ENCODE results near the gene TNIP1. TPM values are rescaled to one million over a fixed set of nuclear protein-coding genes. Genes with fewer than 3 reads are reported as not detected.
A peak's percentile ranks its signal among the peaks of the same experiment; 100 is the strongest.

Gene TNIP1
- total and polyA plus RNA-seq, 2 experiments from 2014 or later = 57.0 to 64.6 TPM

GRCh38 chr5:151076616-151077015 lies 4.2 kb downstream of the TNIP1 start:
- Histone ChIP-seq H3K4me3 (no peak overlapping the region), H3K9me2 (replicated peaks; ENCODE audit: insufficient read depth) (no peaks in the 10 kb centered on the region), H3K4me2 (no peak overlapping the region), H3K36me3 (replicated peaks; ENCODE audit: insufficient read depth, low read depth) (no peaks in the 10 kb centered on the region), H3K27me3 (no peaks in the 10 kb centered on the region), H3K27ac (no peak overlapping the region), H3K9me3 (ENCODE audit: low read depth) (no peaks in the 10 kb centered on the region), H3K4me1 (ENCODE audit: insufficient read depth) (peaks cover 8% of the 10 kb centered on the region), H4K20me1 (ENCODE audit: insufficient read depth, poor library complexity, severe bottlenecking) (peaks cover 51% of the 10 kb centered on the region), H2AFZ (no peak overlapping the region), H3K79me2 (peaks cover 87% of the 10 kb centered on the region)
- 92% methylated on average over 6 of the region's 6 CpGs for WGBS (ENCODE audit: low lambda C conversion rate, missing lambda C conversion rate)
- no peak for DNase-seq (ENCODE audit: low spot score)
- no peak for TF ChIP-seq CTCF (IDR thresholded peaks at IDR 0.05; ENCODE audit: poor library complexity)
- TF ChIP-seq EZH2 (IDR thresholded peaks at IDR 0.05; ENCODE audit: borderline replicate concordance) = no peak
- no peak for TF ChIP-seq EZH2phosphoT487 (IDR thresholded peaks at IDR 0.05; ENCODE audit: low read depth, severe bottlenecking, unreplicated experiment)

DNA sequence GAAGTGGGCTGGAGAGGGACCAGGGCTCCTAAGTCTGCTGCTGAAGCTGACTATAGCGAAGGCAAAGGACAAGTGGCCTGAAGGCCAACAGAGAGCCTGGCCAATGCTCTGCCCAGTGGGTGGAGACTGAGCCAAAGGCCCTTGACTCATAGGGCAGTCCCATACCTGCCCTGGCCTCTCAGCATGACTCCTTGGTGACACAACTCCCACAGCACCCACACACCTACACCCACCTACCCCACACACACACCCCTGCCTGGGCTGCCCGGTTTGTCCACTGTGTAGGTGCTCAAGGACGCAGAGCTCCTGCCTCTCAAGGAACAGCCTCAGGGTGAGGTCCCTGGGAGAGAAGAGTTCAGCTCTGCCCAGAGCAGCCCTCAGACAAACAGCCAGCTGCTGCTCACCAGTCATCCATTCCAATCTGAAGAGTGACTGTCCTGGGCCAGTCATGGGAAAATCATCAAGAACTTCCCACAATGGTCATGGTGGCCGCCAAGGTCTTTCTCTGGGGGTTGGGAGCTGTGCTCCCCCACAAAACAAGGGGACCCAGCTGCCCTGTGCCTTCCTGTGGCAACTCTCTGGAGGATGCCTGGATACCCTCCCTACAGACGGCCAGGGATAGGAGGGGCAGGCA lies 5.0 kb downstream of the TNIP1 start:
- peak; percentile 68 for DNase-seq (ENCODE audit: low spot score)
- Histone ChIP-seq H3K4me2 (no peak overlapping the region), H4K20me1 (ENCODE audit: insufficient read depth, poor library complexity, severe bottlenecking) (peaks cover 54% of the 10 kb centered on the region), H3K79me2 (peaks cover 95% of the 10 kb centered on the region), H3K36me3 (replicated peaks; ENCODE audit: insufficient read depth, low read depth) (no peaks in the 10 kb centered on the region), H3K4me3 (no peak overlapping the region), H3K9me3 (ENCODE audit: low read depth) (no peaks in the 10 kb centered on the region), H2AFZ (no peak overlapping the region), H3K4me1 (ENCODE audit: insufficient read depth) (peaks cover 8% of the 10 kb centered on the region), H3K9me2 (replicated peaks; ENCODE audit: insufficient read depth) (no peaks in the 10 kb centered on the region), H3K27ac (peak overlapping the region; percentile 72), H3K27me3 (no peaks in the 10 kb centered on the region)
- WGBS (ENCODE audit: low lambda C conversion rate, missing lambda C conversion rate) = 79% methylated on average over 5 of the region's 5 CpGs
- no peak for TF ChIP-seq EZH2 (IDR thresholded peaks at IDR 0.05; ENCODE audit: borderline replicate concordance)
- TF ChIP-seq CTCF (IDR thresholded peaks at IDR 0.05; ENCODE audit: poor library complexity) = no peak
- no peak for TF ChIP-seq EZH2phosphoT487 (IDR thresholded peaks at IDR 0.05; ENCODE audit: low read depth, severe bottlenecking, unreplicated experiment)

GRCh38 chr5:151074557-151074956 lies 6.3 kb downstream of the TNIP1 start:
- Histone ChIP-seq H3K4me3 (no peak overlapping the region), H3K36me3 (replicated peaks; ENCODE audit: insufficient read depth, low read depth) (no peaks in the 10 kb centered on the region), H2AFZ (no peak overlapping the region), H4K20me1 (ENCODE audit: insufficient read depth, poor library complexity, severe bottlenecking) (peaks cover 59% of the 10 kb centered on the region), H3K9me3 (ENCODE audit: low read depth) (no peaks in the 10 kb centered on the region), H3K4me2 (no peak overlapping the region), H3K79me2 (peaks cover 100% of the 10 kb centered on the region), H3K27ac (no peak overlapping the region), H3K9me2 (replicated peaks; ENCODE audit: insufficient read depth) (no peaks in the 10 kb centered on the region), H3K4me1 (ENCODE audit: insufficient read depth) (peaks cover 8% of the 10 kb centered on the region), H3K27me3 (no peaks in the 10 kb centered on the region)
- no peak for DNase-seq (ENCODE audit: low spot score)
- TF ChIP-seq CTCF (IDR thresholded peaks at IDR 0.05; ENCODE audit: poor library complexity) (no peak), EZH2phosphoT487 (IDR thresholded peaks at IDR 0.05; ENCODE audit: low read depth, severe bottlenecking, unreplicated experiment) (no peak), EZH2 (IDR thresholded peaks at IDR 0.05; ENCODE audit: borderline replicate concordance) (no peak)
- WGBS (ENCODE audit: low lambda C conversion rate, missing lambda C conversion rate) = 97% methylated on average over 2 of the region's 2 CpGs
